IPS-18a (cell line): Measurements from ENCODE around the gene PATJ.
"Not testable (repeated sequence)": the region's sequence is repeated elsewhere in the genome, so short reads cannot be mapped to it uniquely, and the experiment has no call there.

Experiments used
- H3K27ac ChIP-seq: one replicate; pipeline ENCODE4 v1.5.1; 2013; ENCODE audit warnings: low read length
- H3K27me3 ChIP-seq: one replicate; pipeline ENCODE4 v1.6.1; 2013; ENCODE audit warnings: mild to moderate bottlenecking, low read length; ENCODE audit not compliant: control insufficient read depth, insufficient read depth
- H3K36me3 ChIP-seq: one replicate; pipeline ENCODE4 v1.6.1; 2013; ENCODE audit warnings: low read depth, low read length; ENCODE audit not compliant: control insufficient read depth
- H3K4me1 ChIP-seq: one replicate; pipeline ENCODE4 v1.6.1; 2013; ENCODE audit warnings: low read depth, low read length; ENCODE audit not compliant: control insufficient read depth
- H3K4me3 ChIP-seq: one replicate; pipeline ENCODE4 v1.5.1; 2013; ENCODE audit warnings: low read length
- H3K9ac ChIP-seq: one replicate; pipeline ENCODE4 v1.6.1; 2013; ENCODE audit warnings: mild to moderate bottlenecking, low read length, moderate library complexity
- H3K9me3 ChIP-seq: one replicate; pipeline ENCODE4 v1.6.1; 2013; ENCODE audit warnings: low read depth, low read length; ENCODE audit not compliant: control insufficient read depth

Gene PATJ

DNA sequence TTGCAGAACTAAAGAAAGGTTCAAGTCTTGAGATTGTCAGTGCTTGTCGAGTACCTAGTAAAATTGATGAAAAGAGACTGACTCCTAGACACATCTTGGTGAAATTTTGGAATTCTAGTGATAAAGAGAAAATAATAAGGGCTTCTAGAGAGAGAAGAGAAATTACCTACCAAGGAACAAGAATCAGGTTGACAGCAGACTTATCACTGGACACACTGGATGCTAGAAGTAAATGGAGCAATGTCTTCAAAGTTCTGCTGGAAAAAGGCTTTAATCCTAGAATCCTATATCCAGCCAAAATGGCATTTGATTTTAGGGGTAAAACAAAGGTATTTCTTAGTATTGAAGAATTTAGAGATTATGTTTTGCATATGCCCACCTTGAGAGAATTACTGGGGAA, 468.7 kb downstream of the PATJ start:
- Histone ChIP-seq H3K9ac (no peak overlapping the region), H3K4me1 (no peaks in the 10 kb centered on the region), H3K4me3 (no peak overlapping the region), H3K36me3 (peaks cover 55% of the 10 kb centered on the region), H3K27ac (no peak overlapping the region), H3K9me3 (peaks cover 11% of the 10 kb centered on the region), H3K27me3 (no peaks in the 10 kb centered on the region)

DNA sequence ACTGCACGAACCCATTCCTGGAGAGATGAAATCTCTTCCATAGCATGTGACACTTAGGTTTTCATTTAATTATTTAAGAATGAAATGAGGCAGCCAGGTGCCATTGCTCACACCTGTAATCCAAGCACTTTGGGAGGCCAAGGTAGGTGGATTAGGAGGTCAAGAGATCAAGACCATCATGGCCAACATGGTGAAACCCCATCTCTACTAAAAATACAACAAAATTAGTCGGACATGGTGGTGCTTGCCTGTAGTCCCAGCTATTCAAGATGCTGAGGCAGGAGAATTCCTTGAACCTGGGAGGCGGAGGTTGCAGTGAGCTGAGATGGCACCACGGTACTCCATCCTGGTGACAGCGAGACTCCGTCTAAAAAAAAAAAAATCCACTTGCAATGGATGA, 470.1 kb downstream of the PATJ start:
- no peak overlapping the region for H3K9ac ChIP-seq
- no peaks in the 10 kb centered on the region for H3K27me3 ChIP-seq
- no peak overlapping the region for H3K4me3 ChIP-seq
- H3K27ac ChIP-seq, result no peak overlapping the region
- H3K4me1 ChIP-seq, result no peaks in the 10 kb centered on the region
- peaks cover 11% of the 10 kb centered on the region for H3K9me3 ChIP-seq
- peaks cover 41% of the 10 kb centered on the region for H3K36me3 ChIP-seq

DNA sequence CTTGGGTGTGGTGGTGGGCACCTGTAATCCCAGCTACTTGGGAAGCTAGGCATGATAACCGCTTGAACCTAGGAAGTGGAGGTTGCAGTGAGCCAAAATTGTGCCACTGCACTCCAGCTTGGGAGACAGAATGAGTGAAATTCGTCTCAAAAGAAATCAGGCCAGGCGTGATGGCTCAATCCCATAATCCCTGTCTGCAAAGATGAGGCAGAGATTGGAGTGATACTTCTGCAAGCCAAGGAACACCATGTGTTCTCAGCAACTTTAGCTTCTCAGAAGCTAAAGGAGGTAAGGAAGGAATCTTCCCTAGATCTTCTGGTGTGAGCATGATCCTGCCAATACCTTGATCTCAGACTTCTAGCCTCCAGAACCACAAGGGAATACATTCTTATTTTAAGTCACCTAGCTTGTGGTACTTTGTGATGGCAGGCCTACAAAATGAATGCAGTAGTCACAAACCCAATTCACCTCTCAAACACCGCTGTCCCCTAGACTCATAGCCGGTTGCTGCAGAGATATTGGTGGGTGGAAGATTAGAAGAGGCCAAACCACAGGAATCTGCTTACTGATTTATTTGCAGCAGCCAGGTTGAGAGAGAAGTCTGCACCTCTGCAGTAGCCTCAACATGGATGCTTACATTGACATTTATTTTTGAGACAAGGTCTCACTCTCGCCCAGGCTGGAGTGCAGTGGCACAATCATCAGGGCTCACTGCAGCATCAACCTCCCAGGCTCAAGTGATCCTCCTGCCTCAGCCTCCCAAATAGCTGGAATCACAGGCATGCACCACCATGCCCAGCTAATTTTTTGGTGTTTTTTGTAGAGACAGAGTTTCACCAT, 471.0 kb downstream of the PATJ start:
- no peak overlapping the region for H3K9ac ChIP-seq
- H3K36me3 ChIP-seq, result peaks cover 36% of the 10 kb centered on the region
- H3K27me3 ChIP-seq, result no peaks in the 10 kb centered on the region
- no peak overlapping the region for H3K27ac ChIP-seq
- H3K9me3 ChIP-seq, result peaks cover 11% of the 10 kb centered on the region
- H3K4me1 ChIP-seq, result no peaks in the 10 kb centered on the region
- H3K4me3 ChIP-seq, result no peak overlapping the region

DNA sequence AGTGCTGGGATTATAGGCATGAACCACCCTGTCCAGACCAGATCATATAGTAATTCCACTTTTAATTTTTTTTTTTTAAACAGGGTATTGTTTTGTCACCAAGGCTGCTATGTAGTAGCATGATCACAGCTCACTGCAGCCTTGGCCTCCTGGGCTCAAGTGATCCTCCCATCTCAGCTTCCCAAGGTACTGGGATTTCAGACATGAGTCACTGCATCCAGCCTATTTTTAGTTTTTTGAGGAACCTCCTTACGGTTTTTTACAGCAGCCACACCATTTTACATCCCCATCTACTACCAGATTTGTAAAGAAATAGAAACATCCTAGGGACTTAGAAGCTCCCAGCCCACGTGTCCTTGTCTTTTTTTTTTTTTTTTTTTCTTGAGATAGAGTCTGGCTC, 476.3 kb downstream of the PATJ start:
- H3K36me3 ChIP-seq, result peaks cover 7% of the 10 kb centered on the region
- H3K9me3 ChIP-seq, result no peaks in the 10 kb centered on the region
- no peaks in the 10 kb centered on the region for H3K27me3 ChIP-seq
- H3K27ac ChIP-seq, result no peak overlapping the region
- no peak overlapping the region for H3K9ac ChIP-seq
- H3K4me3 ChIP-seq, result no peak overlapping the region
- H3K4me1 ChIP-seq, result no peaks in the 10 kb centered on the region

DNA sequence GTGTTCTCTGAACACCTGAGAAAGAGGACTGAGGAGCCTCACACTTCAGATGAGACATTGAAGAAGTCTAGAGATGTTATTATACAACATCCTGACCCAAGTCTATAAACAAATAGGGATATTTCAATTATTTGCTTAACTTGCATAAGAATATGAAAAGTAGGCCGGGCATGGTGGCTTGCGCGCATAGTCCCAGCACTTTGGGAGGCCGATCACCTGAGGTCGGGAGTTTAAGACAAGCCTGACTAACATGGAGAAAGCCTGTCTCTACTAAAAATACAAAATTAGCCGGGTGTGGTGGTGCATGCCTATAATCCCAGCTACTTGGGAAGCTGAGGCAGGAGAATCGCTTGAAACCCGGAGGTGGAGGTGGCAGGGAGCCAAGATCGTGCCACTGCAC, 478.2 kb downstream of the PATJ start:
- not testable (repeated sequence) for H3K4me1 ChIP-seq, H3K27me3 ChIP-seq, H3K27ac ChIP-seq, H3K9ac ChIP-seq, H3K4me3 ChIP-seq, H3K9me3 ChIP-seq
- H3K36me3 ChIP-seq, result peaks cover 13% of the 10 kb centered on the region

DNA sequence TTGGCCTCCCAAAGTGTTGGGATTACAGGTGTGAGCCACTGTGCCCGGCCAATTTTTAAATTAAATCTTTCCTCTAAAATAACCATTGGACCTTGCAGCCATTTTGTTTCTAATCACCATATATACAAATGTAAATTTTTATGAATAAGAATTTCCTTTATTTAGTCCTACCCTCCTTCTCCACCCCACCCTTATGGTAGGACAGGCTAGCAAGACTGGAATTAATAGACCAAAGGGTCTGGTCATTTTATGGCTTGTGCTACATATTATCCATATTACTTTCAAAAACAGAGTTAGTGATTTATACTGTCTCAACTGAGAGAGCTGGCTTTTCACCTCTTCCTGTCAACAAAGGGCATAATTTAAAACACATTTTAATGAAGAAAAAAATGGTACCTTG, 478.9 kb downstream of the PATJ start:
- Histone ChIP-seq H3K9me3 (no peaks in the 10 kb centered on the region), H3K4me3 (no peak overlapping the region), H3K27ac (no peak overlapping the region), H3K4me1 (no peaks in the 10 kb centered on the region), H3K9ac (no peak overlapping the region), H3K36me3 (peaks cover 14% of the 10 kb centered on the region), H3K27me3 (no peaks in the 10 kb centered on the region)

DNA sequence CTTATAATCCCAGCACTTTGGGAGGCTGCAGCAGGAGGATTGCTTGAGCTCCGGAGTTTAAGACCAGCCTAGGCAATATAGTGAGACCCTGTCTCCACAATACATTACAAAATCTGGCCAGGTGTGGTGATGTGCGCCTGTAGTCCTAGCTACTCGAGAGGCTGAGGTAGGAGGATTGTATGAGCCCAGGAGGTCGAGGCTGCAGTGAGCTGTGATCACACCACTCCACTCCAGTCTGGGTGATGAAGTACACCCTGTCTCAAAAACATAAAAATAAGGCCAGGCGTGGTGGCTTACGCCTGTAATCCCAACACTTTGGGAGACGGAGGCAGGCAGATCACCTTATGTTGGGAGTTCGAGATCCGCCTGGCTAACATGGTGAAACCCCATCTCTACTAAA, 480.0 kb downstream of the PATJ start:
- H3K4me3 ChIP-seq, result no peak overlapping the region
- H3K36me3 ChIP-seq, result peaks cover 23% of the 10 kb centered on the region
- no peaks in the 10 kb centered on the region for H3K9me3 ChIP-seq
- H3K9ac ChIP-seq, result no peak overlapping the region
- H3K27ac ChIP-seq, result no peak overlapping the region
- no peaks in the 10 kb centered on the region for H3K4me1 ChIP-seq
- H3K27me3 ChIP-seq, result no peaks in the 10 kb centered on the region

DNA sequence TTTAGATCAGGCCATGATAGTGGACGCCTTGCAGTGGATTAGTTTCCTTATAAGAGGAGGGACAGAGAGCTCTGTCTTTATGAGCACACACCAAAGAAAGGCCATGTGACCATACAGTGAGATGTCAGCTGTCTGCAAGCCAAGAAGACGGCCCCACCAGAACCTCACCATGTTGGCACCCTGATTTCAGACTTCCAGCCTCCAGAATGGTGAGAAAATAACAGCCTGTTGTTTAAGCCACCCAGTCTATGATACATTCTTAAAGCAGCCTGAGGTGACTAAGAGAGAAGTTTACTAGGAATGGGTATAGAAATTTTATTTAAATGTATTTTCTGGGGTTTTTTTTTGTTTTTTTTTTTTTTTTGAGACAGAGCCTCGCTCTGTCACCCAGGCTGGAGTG, 481.9 kb downstream of the PATJ start:
- no peaks in the 10 kb centered on the region for H3K4me1 ChIP-seq
- no peaks in the 10 kb centered on the region for H3K27me3 ChIP-seq
- H3K36me3 ChIP-seq, result peaks cover 26% of the 10 kb centered on the region
- no peak overlapping the region for H3K27ac ChIP-seq
- no peak overlapping the region for H3K4me3 ChIP-seq
- no peak overlapping the region for H3K9ac ChIP-seq
- H3K9me3 ChIP-seq, result no peaks in the 10 kb centered on the region

DNA sequence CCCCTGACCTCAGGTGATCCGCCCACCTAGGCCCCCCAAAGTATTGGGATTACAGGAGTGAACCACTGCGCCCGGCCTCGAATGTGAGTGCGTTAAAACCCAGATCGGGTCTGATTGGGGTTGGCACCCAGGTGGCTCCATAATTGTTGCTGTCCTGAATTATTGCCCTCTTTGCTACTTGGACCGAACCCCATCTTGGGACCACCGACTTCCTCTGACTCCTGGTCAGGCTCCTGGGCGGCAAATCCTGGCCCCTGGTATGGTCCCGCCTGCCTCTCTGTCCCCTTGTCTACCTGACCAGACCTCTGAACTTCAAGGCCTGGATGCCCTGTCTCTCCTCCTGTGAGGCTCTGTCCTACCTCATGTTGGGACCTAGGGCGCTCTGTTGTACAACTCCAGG, 485.2 kb downstream of the PATJ start:
- no peaks in the 10 kb centered on the region for H3K9me3 ChIP-seq
- H3K27ac ChIP-seq, result no peak overlapping the region
- peaks cover 6% of the 10 kb centered on the region for H3K4me1 ChIP-seq
- H3K36me3 ChIP-seq, result peaks cover 32% of the 10 kb centered on the region
- no peaks in the 10 kb centered on the region for H3K27me3 ChIP-seq
- no peak overlapping the region for H3K9ac ChIP-seq
- H3K4me3 ChIP-seq, result no peak overlapping the region
